CD4-positive, alpha-beta T cell treated with Interleukin-21 for 1 hour (primary cell): ENCODE measurements around the gene ZNG1F.
"Not testable (repeated sequence)": the region's sequence is repeated elsewhere in the genome, so short reads cannot be mapped to it uniquely, and the experiment has no call there.

Experiments
- DNase-seq: peaks from one replicate; pipeline ENCODE4 v3.0.0-alpha.2; 2020

The ZNG1F gene

DNA sequence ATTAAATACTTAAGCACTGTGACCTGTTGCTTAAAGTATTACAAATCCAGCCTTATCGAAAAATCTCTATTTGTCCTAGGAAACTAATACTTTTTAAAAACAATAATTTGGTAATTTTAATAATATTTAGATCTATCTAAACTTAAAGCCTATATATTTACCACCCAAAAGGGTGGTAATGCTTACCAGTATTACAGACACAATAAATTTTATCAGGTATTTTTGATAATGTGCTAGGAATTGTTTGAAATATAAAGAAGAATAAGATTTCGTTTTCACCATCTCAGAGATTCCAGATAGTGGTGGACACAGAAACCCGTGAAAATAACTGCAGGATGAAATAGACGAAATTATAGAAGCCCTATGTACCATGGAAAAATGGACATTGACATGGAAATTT, 68.4 kb downstream of the ZNG1F start:
- DNase-seq = not testable (repeated sequence)

DNA sequence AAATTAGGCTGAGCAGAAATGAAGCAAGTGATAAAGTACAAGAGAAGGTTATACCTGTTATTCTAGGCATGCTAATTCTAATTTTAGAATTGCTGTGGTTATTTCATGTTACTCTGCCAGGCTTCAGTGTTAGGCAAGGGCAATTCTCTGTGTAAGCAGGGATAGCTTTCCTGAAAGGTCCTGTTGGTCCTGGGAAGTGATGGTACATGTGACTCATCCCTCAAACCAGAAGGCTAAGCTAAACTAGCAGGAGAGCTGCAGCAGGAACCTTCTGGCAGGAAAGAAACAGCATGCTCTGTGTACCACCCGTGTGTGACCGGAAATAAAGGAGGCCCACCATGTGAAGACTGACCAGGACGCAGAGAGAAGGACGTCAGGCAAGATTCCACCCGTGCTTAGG, 69.4 kb downstream of the ZNG1F start:
- DNase-seq = not testable (repeated sequence)

- not testable (repeated sequence) for DNase-seq
Measured at GRCh38 chr9:41119311-41119710, 69.8 kb downstream of the ZNG1F start.

DNA sequence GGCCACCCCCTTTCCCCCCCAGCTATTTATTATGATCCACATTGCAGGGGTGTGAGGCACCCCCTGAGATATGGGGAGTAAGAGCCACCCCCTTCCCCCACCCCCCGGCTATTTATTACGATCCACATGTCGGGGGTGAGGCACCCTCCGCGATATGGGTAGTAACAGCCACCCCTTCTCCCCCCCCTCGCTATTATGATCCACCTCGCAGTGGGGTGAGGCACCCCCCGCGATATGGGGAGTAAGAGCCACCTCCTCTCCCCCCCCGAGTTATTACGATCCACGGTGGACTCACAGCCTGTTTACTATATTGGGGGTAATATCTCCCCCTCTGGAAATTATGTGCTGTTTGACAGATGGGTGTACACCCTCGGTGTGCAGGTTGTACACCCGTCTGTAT, 75.8 kb downstream of the ZNG1F start:
- DNase-seq = not testable (repeated sequence)

DNA sequence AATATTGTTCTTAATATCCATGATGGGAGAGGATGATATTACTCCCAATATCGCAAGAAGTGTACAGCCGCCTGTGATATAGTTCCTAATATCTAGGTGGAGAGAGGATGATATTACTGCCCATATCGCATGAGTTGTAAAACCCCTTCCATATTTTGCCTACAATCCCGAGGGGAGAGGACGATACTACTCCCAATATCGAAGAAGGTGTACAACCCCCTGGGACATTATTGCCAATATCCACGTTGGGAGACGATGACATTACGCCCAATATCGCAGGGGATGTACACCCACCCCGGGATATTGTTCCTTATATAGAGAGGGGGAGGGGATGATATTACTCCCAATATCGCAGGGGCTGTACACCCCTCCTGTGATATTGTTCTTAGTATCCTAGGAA, 77.7 kb downstream of the ZNG1F start:
- DNase-seq = not testable (repeated sequence)

DNA sequence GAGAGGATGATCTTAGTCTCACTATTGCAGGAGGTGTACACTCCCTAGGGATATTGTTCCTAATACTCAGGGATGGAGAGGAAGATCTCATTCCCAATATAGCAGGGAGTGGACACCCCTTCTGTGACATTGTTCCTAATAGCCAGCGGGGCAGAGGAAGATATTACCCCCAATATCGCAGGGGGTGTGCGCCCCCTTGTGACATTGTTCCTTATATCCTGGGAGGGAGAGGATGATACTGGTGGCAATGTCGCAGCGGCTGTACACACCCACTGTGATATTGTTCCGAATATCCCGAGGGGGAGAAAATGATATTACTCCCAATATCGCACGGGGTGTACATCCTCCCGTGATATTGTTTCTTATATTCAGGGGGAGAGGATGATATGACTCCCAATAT, 78.2 kb downstream of the ZNG1F start:
- DNase-seq = not testable (repeated sequence)

GRCh38 chr9:41109253-41109652, 79.9 kb downstream of the ZNG1F start:
- DNase-seq = not testable (repeated sequence)

DNA sequence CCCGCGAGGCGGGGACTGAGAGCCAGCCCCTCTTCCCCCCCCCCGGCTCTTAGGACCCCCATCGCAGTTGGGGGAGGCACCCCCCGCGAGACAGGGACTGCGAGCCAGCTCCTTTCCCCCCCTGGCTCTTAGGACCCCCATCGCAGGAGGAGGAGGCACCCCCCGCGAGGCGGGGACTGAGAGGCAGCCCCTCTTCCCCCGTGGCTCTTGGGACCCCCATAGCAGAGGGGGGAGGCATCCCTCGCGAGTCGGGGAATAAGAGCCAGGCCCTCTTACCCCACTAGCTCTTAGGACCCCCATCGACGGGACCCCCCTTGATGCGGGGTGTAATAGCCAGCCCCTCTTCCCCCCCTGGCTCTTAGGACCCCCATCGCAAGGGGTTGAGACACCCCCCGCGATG, 80.3 kb downstream of the ZNG1F start:
- DNase-seq = not testable (repeated sequence)

GRCh38 chr9:41106472-41107116, 82.5 kb downstream of the ZNG1F start:
- not testable (repeated sequence) for DNase-seq

DNA sequence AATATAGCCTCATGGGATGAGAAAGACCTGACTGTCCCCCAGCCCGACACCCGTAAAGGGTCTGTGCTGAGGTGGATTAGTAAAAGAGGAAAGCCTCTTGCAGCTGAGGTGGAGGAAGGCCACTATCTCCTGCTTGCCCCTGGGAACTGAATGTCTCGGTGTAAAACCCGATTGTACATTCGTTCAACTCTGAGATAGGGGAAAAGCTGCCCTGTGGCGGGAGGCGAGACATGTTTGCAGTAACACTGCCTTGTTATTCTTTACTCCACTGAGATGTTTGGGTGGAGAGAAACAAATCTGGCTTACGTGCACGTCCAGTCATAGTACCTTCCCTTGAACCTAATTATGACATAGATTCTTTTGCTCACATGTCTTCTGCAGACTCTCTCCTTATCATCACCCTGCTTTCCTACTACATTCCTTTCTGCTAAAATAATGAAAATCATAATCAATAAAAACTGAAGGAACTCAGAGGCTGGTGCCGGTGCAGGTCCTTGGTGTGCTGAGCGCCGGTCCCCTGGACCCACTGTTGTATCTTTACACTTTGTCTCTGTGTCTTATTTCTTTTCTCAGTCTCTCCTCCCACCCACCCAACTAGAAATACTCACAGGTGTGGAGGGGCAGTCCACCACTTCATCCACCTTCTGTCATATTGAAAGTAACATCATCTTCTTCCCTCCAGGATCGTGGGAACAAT, 83.4 kb downstream of the ZNG1F start:
- DNase-seq = not testable (repeated sequence)

GRCh38 chr9:41104542-41104941, 84.6 kb downstream of the ZNG1F start:
- DNase-seq = not testable (repeated sequence)

DNA sequence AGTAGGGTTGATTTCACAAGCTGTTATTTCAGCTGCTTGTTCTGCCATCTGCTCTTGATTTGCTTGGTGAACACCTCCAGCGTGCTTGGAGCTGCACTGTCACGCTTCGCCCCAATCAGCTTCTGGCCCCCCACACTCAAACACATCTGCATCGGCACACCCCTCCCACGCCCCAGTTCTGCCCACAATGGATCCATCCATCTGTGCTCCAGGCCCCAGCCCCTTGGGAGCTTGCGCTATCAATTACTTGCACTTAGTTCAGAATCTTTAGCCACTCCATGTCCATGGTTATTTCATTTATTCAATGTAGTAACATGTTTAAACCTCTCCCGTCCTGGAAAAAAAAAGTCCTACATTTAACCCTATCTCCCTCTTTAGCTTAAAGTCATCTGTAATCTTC, 88.6 kb downstream of the ZNG1F start:
- DNase-seq = not testable (repeated sequence)

DNA sequence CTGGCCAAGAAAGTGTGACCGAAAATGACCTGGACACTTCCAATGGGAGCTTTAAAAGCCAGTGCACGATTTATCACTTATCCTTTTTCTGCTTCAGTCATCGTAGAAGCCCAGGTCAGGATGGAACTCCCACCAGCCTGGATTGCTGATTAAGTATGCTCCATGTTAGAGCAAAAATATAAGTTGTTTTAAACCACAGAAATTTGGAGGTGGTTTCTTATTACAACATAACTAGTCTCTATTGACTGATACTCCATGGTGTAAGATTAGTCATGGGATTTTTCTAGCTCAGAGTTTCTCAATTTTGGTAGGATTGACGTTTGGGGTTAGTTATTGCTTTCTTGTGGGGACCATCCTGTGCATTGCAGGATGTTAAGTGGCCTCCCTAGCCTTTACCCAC, 90.4 kb downstream of the ZNG1F start:
- not testable (repeated sequence) for DNase-seq

- not testable (repeated sequence) for DNase-seq
Measured at GRCh38 chr9:41095060-41095459, 94.1 kb downstream of the ZNG1F start.

DNA sequence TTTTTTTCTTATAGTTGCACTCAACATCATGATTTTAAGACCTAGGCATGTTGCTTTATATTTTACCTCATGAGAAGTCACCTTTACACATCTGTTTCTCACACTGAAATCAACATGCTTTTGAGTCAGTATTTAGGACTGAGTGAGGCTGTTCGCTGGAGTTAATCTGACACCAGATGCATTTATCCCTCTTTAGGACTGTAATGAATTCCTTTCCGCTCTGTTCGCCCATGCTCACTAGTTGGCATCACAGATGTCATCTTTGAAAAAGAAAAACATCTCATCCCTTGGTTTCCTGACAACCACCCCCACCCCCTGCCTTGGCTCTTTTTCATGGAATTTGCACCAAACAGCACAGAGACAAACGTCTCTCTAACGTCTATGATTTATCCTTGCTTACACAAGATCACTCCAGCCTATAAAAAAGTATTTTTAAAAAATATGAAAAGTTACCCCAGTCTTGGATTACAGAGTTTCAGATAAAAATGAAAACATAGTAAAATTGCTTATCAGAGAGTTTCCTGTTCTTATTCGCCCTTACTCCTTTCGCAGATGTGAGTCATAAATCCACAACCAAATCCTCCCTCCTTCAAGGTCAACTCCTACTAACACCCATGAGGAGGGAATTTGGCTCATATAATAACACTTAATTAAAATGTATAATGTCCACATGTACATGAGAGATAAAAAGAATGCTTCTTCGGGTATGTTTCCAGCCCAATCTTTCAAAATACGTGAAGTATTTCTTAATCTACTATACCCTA, 94.9 kb downstream of the ZNG1F start:
- DNase-seq = not testable (repeated sequence)

DNA sequence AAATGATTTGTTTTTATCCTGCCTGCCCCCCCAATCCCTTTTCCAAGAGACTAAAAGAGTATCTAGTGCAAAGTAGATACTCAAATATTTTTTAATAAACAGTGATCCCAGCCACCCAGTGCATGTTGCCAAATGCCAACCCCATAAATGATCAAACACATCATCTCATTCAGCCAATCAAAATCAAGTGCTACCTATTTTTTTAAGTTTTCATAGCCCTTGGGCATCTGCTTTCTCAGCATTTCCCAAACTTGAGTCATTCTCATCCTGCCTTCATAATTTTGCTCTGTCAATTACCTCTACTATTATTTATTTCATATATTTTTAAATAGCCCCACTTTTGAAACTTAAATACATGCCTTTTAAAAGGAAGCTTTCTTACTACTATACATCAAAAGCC, 98.2 kb downstream of the ZNG1F start:
- not testable (repeated sequence) for DNase-seq

DNA sequence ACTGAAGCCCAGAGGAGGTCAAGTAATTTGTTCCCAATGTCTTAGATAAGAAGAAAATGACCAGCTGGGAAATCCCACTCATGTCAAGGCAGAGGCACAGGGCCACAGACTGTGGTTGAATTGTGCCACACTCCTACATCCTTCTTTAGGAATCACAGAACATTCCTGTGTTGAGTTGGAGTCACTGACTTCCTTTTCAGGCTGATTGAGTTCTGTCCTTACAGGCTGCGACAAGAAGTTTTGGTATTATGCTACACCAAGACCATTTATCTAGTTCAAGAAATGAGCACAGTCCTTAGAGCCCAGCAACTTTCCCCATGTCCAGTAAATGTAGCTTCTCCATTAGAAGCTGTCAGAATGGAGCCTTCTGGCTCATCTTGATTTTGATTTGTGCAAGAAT, 98.7 kb downstream of the ZNG1F start:
- DNase-seq = not testable (repeated sequence)

DNA sequence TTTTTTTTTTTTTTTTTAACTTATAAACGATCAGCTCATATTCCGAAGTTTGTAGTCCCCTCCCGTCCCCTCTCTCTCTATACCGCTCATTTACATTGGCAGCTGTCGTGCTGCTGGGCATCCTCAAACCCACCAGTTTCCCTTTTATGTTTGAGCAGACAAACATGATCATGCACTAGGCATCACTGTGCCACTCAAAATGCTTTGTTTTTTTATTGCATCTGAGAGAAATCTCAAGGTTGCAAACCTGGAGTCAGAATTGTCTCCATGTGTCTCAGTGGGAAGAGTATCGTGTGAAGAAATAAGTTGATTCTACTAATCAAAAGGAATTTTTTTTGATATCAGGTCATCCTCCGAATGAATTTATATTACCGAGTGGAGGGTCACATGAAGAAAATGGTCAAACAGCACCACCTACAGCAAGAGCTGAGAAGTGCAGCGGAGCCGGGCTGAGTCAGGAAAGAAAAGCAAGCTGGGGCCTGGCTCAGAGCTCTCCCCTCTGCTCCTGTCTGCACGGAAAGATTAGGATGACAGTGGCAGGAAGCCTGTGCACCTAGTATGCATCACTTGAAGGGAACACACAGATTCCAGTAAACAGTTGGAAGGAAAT, 100.6 kb downstream of the ZNG1F start:
- DNase-seq = not testable (repeated sequence)

- not testable (repeated sequence) for DNase-seq
Measured at GRCh38 chr9:41087929-41088328, 101.2 kb downstream of the ZNG1F start.

GRCh38 chr9:41087157-41087780, 101.8 kb downstream of the ZNG1F start:
- not testable (repeated sequence) for DNase-seq

- DNase-seq = not testable (repeated sequence)
Measured at GRCh38 chr9:41086685-41087084, 102.4 kb downstream of the ZNG1F start.

DNA sequence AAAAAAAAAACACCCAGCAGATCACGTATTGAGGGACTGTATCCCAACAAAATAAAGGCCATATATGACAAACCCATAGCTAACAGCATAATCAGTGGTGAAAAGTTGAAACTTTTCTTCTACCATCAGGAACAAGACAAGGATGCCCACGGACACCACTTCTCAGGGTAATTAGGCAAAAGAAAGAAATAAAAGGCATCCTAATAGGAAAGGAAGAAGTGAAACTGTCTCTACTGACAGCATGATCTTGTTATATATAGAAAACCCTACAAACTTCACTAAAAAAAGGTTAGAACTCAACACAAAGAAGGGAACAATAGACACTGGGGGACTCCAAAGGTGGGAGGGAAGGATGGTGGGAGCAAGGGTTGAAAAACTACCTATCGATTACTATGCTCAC, 102.9 kb downstream of the ZNG1F start:
- DNase-seq = not testable (repeated sequence)

- not testable (repeated sequence) for DNase-seq
Measured at GRCh38 chr9:41082358-41082757, 106.8 kb downstream of the ZNG1F start.
